Bronchial epithelial cell (primary cell): ENCODE measurements around the gene AGBL5. TPM values are rescaled to one million over a fixed set of nuclear protein-coding genes. Genes with fewer than 3 reads are reported as not detected.
"Not testable (repeated sequence)": the region's sequence is repeated elsewhere in the genome, so short reads cannot be mapped to it uniquely, and the experiment has no call there.

Experiments used
- DNase-seq: peaks from one replicate; pipeline ENCODE4 v3.0.0-alpha.2; 2010; ENCODE audit warnings: low read depth
- FAIRE-seq: peaks from 2 replicates; lab custom pipeline; 2011; peaks lifted over from hg19 to GRCh38; lab: Jason Lieb, UNC
- H3K27me3 ChIP-seq: 2 replicates; pipeline ENCODE4 v1.5.1; 2011; ENCODE audit warnings: low read length; ENCODE audit not compliant: control insufficient read depth, insufficient read depth
- H3K36me3 ChIP-seq: 2 replicates; pipeline ENCODE4 v1.5.1; 2011; ENCODE audit warnings: low read length; ENCODE audit not compliant: control insufficient read depth, insufficient read depth
- H3K4me3 ChIP-seq: 2 replicates; pipeline ENCODE4 v1.5.1; 2011; ENCODE audit warnings: mild to moderate bottlenecking, low read depth, low read length, control low read depth
- CTCF ChIP-seq: IDR thresholded peaks from 2 replicates; pipeline ENCODE4 v1.5.1; 2011; ENCODE audit warnings: mild to moderate bottlenecking, moderate library complexity, low read length, control low read depth, inconsistent platforms; ENCODE audit not compliant: insufficient read depth, severe bottlenecking
- total RNA-seq: library from RNA; depleted of rRNA; stranded (reverse); fragments of >200 nt; gene quantifications from 2 replicates; pipeline ENCODE4 v1.2.1, GENCODE V29; 2014

The AGBL5 gene
- total RNA-seq, 1 donor from 2014 or later = 9.2 TPM

DNA sequence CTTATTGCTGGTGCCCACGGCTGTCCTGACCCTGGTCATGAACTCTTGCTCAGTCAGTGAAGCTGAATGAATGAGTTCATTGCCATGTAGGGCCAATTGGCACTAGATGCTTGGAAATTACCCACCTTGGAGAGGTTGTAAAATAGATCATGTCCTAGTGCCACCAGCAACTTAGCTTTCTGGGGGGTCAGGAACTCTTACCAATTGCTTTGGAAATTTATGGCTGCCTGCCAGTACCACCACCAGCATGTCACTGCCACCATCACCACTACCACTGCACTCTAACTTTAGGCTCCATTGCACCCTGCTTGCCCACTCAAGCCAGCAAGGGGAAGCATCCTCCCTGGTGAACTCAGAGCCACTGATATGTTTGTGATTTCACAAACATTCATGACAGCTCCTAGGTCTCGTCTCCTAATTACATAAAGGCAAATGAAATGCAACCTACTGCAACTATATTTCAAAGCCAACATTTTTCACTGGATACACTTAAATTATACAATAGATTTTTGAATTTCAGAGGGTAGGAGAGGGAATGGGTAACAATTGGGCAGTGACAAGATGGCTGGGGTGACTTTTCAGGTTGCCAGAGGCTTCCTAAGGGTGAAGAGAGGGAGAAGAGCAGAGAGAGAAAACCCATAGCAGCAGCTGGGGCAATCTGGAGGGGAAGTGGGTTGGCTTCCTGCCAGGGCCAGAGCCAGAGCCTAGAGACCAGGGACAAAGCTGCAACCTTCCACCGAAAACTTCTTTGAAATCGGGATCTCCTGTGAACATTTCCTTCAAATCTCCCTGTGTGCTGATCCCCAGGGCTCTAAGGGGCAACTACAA is 23.5 kb downstream of the AGBL5 start:
- Histone ChIP-seq H3K27me3 (no peaks in the 10 kb centered on the region), H3K36me3 (peaks cover 2% of the 10 kb centered on the region), H3K4me3 (no peak overlapping the region)
- no peak for TF ChIP-seq CTCF
- DNase-seq (no peak), FAIRE-seq (no peak)

GRCh38 chr2:27075566-27075871 is 24.1 kb downstream of the AGBL5 start:
- H3K36me3 ChIP-seq, H3K4me3 ChIP-seq, DNase-seq, FAIRE-seq, H3K27me3 ChIP-seq: not testable (repeated sequence)

DNA sequence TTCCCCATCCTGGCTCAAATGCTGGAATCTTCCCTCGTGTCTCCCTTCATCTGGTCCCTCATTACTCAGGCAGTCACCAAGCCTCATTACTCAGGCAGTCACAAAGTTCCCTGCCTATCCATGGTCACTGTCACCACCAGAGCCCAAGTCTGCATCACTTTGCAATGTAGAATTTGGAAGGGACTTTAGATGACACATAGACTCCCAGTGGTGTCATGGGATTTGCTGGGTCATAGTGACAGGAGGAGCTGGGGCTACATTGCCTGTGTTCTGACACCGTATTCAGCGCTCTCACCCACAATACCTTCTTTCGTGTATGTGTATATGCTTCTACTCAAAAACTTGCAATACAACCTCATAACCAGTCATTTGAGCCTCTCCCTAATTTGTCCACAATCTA is 24.9 kb downstream of the AGBL5 start:
- H3K36me3 ChIP-seq = no peaks in the 10 kb centered on the region
- no peak for DNase-seq
- no peaks in the 10 kb centered on the region for H3K27me3 ChIP-seq
- no peak overlapping the region for H3K4me3 ChIP-seq
- no peak for TF ChIP-seq CTCF
- FAIRE-seq = peak; percentile 62

GRCh38 chr2:27077231-27077630 is 25.8 kb downstream of the AGBL5 start:
- Histone ChIP-seq H3K36me3 (no peaks in the 10 kb centered on the region), H3K27me3 (no peaks in the 10 kb centered on the region), H3K4me3 (no peak overlapping the region)
- TF ChIP-seq CTCF = no peak
- no peak for DNase-seq
- no peak for FAIRE-seq

- no peaks in the 10 kb centered on the region for H3K27me3 ChIP-seq
- no peak for TF ChIP-seq CTCF
- H3K36me3 ChIP-seq = no peaks in the 10 kb centered on the region
- no peak within 1 kb of the TSS for H3K4me3 ChIP-seq
- FAIRE-seq = no peak
- no peak for DNase-seq
These were observed 27.1 kb downstream of the AGBL5 start, which contains the start of gene EMILIN1 for GRCh38 chr2:27078267-27079194. Gene EMILIN1 (plus strand): TSS chr2:27078615. CDS start chr2:27079066, 451 bp downstream.
